Cardiac fibroblast (primary cell): ENCODE results near the gene GFPT2.

Experiments
- DNase-seq, 2 donors: peaks; one replicate each; pipeline versions ENCODE4 v3.0.0 to v3.0.0-alpha.2; 2010; ENCODE audit warnings: low read depth in 2 of 2
- H3K4me3 ChIP-seq, 2 donors: replicated peaks in 1 of 2; 1 replicate in 1 of 2; 2 replicates in 1 of 2; pipeline ENCODE4 v1.5.1; 2011; ENCODE audit warnings: low read depth in 2 of 2, low read length in 2 of 2, mild to moderate bottlenecking in 2 of 2, moderate library complexity in 1 of 2
- CTCF ChIP-seq: IDR thresholded peaks from one replicate; pipeline ENCODE4 v1.5.1; 2011; ENCODE audit warnings: low read depth, mild to moderate bottlenecking, low read length, inconsistent platforms

GFPT2 gene

DNA sequence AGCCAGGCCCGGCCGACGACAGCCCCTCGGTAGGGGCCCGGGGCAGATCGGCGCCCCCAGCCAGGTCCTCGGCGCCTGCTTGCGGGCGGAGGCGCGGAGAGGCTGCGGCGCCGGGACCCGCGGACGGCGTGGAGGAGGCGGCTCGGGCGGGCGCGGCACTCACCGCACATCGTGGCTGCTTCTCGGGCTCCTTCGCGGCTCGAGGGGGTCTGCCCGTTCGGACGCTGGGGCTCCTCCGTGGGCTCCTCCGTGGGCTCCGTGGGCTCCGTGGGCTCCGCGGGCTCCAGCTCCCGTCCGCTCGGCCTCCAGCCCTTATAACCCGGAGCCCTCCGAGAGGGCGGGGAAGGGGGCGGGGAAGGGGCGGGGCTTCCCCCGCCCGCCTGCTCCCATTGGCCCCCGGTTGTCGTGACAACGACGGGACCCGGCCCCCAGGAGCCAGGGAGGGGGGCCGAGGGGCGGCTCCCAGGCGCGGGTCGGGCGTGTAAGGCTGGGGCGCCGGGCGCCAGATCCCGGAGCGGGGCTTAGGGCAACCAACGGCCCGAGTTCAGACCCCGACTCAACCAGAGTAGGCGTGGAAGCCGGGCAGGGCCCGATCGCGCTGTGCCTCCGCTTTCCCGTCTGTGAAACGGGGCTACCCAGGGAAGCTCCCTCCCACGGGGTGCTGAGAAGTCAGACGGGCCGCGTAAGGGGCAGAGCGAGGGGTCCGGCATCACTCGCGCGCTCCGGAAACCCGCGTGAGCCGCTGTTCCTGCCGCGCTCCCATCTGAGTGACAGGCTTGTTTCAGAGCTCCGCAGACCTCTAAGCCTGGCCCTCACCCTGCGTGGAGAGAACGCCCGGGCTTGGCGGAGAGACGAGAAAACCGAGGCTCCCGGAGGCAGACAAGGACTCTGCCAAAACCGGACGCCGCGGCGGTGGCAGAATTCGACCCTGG is at the start of gene GFPT2:
Gene GFPT2 (minus strand): TSS at position 289 of the 932 bp plus-strand sequence. CDS start 119 bp downstream, at position 170.
- DNase-seq: peak; percentile 77 to 90
- peak within 1 kb of the TSS; percentile 89 for H3K4me3 ChIP-seq
- no peak for TF ChIP-seq CTCF

DNA sequence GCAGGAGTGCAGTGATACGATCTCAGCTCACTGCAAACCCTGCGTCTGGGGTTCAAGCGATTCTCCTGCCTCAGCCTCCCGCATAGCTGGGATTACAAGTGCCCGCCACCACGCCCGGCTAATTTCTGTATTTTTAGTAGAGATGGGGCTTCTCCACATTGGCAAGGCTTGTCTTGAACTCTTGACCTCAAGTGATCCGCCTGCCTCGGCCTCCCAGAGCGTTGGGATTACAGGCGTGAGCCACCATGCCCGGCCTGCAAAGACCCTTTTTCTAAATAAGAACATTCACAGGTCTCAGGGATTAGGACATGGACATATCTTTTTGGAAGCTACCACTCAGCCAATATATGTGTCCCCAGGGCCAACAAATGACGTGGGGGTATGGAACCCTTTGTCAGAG is 49.6 kb upstream of the GFPT2 start:
- TF ChIP-seq CTCF: no peak

GRCh38 chr5:180401229-180401907 is 48.2 kb upstream of the GFPT2 start:
- H3K4me3 ChIP-seq: no peak overlapping the region
- TF ChIP-seq CTCF: no peak
- no peak for DNase-seq

More for the DNA sequence above, 49.6 kb upstream of the GFPT2 start:
- DNase-seq: no peak
- no peak overlapping the region for H3K4me3 ChIP-seq

- TF ChIP-seq CTCF: no peak
- DNase-seq: no peak
- no peak overlapping the region for H3K4me3 ChIP-seq
Observed at GRCh38 chr5:180400416-180400815, 47.3 kb upstream of the GFPT2 start.

DNA sequence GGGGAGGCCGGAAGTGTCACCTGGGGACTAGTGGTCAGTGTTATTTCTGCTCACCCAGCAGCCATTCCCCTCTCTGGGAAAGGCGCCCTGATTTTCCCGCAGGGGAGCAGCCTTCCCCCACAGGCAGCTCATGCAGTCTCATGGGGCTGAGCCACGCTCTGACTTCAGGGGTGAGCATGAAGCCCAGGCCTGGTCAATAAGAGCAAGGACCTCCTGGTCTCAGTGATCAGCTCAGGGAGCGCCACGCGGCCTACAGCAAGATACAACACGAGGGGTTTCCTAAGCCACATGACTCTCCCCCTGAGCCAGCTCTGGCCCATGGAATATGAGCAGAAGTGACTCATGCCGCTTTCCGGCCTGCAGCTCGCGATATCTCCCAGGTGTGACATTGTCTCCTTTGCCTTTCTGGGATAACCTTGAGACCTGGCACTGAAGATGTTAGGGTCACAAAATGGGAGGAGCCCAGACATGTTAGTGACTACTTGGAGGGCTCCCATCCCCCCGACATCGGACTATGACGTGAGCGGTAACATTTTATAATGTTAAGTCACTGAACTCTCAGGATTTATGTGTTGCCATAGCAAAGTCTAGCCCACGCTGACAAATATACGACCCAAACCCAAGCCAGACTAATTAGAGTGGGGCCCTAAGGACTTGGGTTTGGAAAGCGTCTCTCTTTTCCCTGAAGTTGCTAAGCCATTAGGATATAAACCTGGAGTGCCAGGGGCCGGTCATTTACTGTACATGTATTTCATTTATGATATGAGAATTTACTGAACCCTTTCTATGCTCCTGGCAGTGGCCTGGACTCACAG is 46.5 kb upstream of the GFPT2 start:
- TF ChIP-seq CTCF: no peak
- H3K4me3 ChIP-seq: no peak overlapping the region
- no peak for DNase-seq

- no peak for TF ChIP-seq CTCF
- DNase-seq: no peak
- no peak overlapping the region for H3K4me3 ChIP-seq
Observed at GRCh38 chr5:180396926-180397325, 43.8 kb upstream of the GFPT2 start.
